Esophagus squamous epithelium (tissue), 5 donors: Measurements from ENCODE around the gene GNA14. TPM values are rescaled to one million over a fixed set of nuclear protein-coding genes. Genes with fewer than 3 reads are reported as not detected.

ENCODE experiments used
- DNase-seq: peaks from one replicate; lab custom pipeline; 2025; lab: John Stamatoyannopoulos, UW
- H3K27ac ChIP-seq, 4 donors: fragments of 200-600 bp; sonication (generic); one replicate each; pipeline ENCODE4 v1.5.1; 2016 to 2019; ENCODE audit warnings: mild to moderate bottlenecking in 1 of 4
- H3K27me3 ChIP-seq, 4 donors: fragments of 200-600 bp; sonication (generic); 1 replicate in 3 of 4; 2 replicates in 1 of 4; pipeline versions ENCODE4 v1.5.1 to v1.6.0; 2017 to 2021; ENCODE audit warnings: antibody characterized with exemption in 1 of 4
- H3K36me3 ChIP-seq, 3 donors: fragments of 200-600 bp; sonication (generic); one replicate each; pipeline ENCODE4 v1.5.1; 2016 to 2019
- H3K4me1 ChIP-seq, 3 donors: fragments of 200-600 bp; sonication (generic); one replicate each; pipeline ENCODE4 v1.5.1; 2017 to 2019
- H3K4me3 ChIP-seq, 4 donors: fragments of 200-600 bp; sonication (generic); 1 replicate in 3 of 4; 2 replicates in 1 of 4; pipeline ENCODE4 v1.5.1; 2016 to 2019; ENCODE audit warnings: mild to moderate bottlenecking in 2 of 4, moderate library complexity in 1 of 4
- H3K9me3 ChIP-seq, 3 donors: fragments of 200-600 bp; sonication (generic); one replicate each; pipeline ENCODE4 v1.5.1; 2016 to 2019
- POLR2A ChIP-seq, 4 donors: fragments of 450-650 bp; IDR thresholded peaks; one replicate each; pipeline ENCODE4 v1.6.1; 2017; ENCODE audit warnings: antibody characterized with exemption in 4 of 4, mild to moderate bottlenecking in 4 of 4, moderate library complexity in 3 of 4
- WGBS, 2 donors: methylation state at CpG; one replicate each; pipeline ENCODE4 v1.1.5; 2018; 5-methylcytosine and 5-hydroxymethylcytosine counted together
- intact Hi-C: fragments of 100-400 bp; cut with DNase I; formaldehyde crosslinking; loops from one replicate; pipeline ENCODE4 v1.15.0; 2022
- total RNA-seq, 4 donors: library from RNA; depleted of rRNA; stranded (reverse); fragments of >200 nt; gene quantifications; one replicate each; pipeline ENCODE4 v1.1.0, GENCODE V29; 2016
- TF ChIP-seq, protein P1 (sequence below), 6 experiments: fragments of 450-650 bp in 4 of 6; fragments of 200-600 bp in 2 of 6; sonication (generic) in 2 of 6; IDR thresholded peaks; one replicate each; pipeline ENCODE4 v1.5.1; 2016 to 2019; ENCODE audit warnings: antibody characterized with exemption in 6 of 6, mild to moderate bottlenecking in 4 of 6, moderate library complexity in 4 of 6
- donor health status: DM: yes; HTN: yes; CAD: no.

Gene GNA14
- total RNA-seq, 4 donors from 2014 or later, result 0.35 to 4.0 (median 2.2) TPM

DNA sequence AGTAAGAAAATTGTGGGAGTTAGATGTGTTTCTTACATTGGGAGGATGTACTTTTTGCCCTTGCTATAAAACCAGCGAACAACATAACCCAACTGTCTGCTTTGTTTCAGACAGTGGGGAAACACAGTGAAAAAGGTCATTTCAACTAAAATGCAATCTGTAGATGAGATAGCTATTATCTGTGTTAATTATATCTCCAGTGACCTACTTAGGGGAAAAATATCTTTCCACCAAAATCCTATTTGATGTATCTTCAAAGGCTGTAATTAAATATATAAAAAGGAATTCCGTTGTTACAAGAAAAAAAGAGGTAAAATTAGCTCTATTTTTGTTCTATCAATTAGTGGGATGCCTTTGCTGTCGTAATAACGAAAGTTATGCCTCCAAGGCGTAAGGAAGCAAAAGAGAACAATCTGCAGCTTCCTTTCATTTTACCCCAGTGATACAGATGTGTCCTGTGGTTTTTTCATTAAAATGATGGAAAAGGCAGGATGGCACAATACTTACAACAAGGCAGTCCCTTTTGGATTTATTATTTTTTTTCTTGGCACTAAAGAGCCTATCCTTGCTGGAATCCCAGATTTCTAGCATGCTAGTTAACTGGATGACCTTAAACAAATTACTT, 100.9 kb downstream of the GNA14 start:
- H3K27ac ChIP-seq, result no peak overlapping the region
- H3K36me3 ChIP-seq, result no peaks in the 10 kb centered on the region
- intact Hi-C loops, result no loop called here
- H3K4me3 ChIP-seq, result no peak overlapping the region
- TF ChIP-seq, protein P1, sequence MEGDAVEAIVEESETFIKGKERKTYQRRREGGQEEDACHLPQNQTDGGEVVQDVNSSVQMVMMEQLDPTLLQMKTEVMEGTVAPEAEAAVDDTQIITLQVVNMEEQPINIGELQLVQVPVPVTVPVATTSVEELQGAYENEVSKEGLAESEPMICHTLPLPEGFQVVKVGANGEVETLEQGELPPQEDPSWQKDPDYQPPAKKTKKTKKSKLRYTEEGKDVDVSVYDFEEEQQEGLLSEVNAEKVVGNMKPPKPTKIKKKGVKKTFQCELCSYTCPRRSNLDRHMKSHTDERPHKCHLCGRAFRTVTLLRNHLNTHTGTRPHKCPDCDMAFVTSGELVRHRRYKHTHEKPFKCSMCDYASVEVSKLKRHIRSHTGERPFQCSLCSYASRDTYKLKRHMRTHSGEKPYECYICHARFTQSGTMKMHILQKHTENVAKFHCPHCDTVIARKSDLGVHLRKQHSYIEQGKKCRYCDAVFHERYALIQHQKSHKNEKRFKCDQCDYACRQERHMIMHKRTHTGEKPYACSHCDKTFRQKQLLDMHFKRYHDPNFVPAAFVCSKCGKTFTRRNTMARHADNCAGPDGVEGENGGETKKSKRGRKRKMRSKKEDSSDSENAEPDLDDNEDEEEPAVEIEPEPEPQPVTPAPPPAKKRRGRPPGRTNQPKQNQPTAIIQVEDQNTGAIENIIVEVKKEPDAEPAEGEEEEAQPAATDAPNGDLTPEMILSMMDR (IDR thresholded peaks at IDR 0.05), result no peak
- TF ChIP-seq POLR2A (IDR thresholded peaks at IDR 0.05), result no peak
- no peak for DNase-seq
- peaks cover 0 to 2% (median 0%) of the 10 kb centered on the region in 3 donors for H3K9me3 ChIP-seq
- 65 to 76% methylated on average over 5 of the region's 5 CpGs for WGBS, 2 donors
- no peaks in the 10 kb centered on the region for H3K27me3 ChIP-seq
- H3K4me1 ChIP-seq, result no peaks in the 10 kb centered on the region

DNA sequence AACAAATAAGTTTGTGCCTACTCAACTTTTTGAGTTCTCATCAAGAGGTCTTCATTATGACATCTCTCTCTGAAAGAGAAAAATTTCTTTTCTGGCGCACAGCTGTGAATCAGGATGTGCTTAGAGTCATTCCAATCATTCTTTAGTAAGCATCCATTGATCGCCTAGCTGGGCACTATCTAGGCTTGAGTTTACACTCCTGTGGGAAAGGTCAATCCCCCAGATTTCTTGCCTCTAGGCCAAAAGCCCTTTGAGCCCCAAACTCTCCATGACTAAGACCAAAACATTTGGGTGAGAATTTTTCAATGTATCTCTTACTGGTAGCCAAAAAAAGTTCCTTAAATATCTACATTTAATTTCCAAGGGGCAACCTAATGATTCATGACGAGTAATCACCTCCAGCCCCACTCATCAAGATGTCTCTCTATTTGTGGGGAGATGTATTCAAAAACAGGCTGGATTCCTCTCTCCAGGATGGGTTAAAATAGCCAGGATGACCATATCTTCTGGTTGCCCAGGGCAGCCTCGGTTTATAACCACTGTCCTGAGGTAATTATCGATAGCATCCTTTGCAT, 101.7 kb downstream of the GNA14 start:
- intact Hi-C loops, result no loop called here
- no peak for DNase-seq
- peaks cover 0 to 9% (median 3%) of the 10 kb centered on the region in 3 donors for H3K9me3 ChIP-seq
- no peak overlapping the region for H3K4me3 ChIP-seq
- H3K27me3 ChIP-seq, result no peaks in the 10 kb centered on the region
- TF ChIP-seq, protein P1 (IDR thresholded peaks at IDR 0.05), result no peak
- TF ChIP-seq POLR2A (IDR thresholded peaks at IDR 0.05), result no peak
- no peak overlapping the region for H3K27ac ChIP-seq
- WGBS, 2 donors, result 76 to 85% methylated on average over 5 of the region's 5 CpGs
- no peaks in the 10 kb centered on the region for H3K36me3 ChIP-seq
- H3K4me1 ChIP-seq, result no peaks in the 10 kb centered on the region

DNA sequence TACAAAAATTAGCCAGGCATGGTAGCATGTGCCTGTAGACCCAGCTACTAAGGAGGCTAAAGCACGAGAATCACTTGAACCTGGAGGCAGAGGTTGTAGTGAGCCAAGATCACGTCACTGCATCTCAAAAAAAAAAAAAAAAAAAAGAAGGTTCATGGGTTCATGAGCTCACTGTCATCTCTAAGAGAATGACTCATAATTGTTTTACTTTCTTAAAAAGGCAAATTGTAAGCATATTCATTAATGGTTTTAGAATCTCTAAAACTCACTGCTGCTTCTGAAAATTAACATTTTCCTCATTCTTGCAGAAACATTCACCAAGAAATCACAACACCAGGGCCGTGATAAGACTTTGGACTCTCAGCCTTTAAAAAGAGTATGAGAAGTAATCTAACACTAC, 103.6 kb downstream of the GNA14 start:
- intact Hi-C loops, result no loop called here
- Histone ChIP-seq H3K27ac (no peak overlapping the region), H3K4me1 (no peaks in the 10 kb centered on the region), H3K9me3 (peaks cover 0 to 15% (median 14%) of the 10 kb centered on the region in 3 donors), H3K4me3 (no peak overlapping the region), H3K36me3 (no peaks in the 10 kb centered on the region), H3K27me3 (no peaks in the 10 kb centered on the region)
- 38 to 44% methylated on average over 3 of the region's 3 CpGs for WGBS, 2 donors
- no peak for DNase-seq
- TF ChIP-seq POLR2A (IDR thresholded peaks at IDR 0.05), result no peak
- TF ChIP-seq, protein P1 (IDR thresholded peaks at IDR 0.05), result no peak

DNA sequence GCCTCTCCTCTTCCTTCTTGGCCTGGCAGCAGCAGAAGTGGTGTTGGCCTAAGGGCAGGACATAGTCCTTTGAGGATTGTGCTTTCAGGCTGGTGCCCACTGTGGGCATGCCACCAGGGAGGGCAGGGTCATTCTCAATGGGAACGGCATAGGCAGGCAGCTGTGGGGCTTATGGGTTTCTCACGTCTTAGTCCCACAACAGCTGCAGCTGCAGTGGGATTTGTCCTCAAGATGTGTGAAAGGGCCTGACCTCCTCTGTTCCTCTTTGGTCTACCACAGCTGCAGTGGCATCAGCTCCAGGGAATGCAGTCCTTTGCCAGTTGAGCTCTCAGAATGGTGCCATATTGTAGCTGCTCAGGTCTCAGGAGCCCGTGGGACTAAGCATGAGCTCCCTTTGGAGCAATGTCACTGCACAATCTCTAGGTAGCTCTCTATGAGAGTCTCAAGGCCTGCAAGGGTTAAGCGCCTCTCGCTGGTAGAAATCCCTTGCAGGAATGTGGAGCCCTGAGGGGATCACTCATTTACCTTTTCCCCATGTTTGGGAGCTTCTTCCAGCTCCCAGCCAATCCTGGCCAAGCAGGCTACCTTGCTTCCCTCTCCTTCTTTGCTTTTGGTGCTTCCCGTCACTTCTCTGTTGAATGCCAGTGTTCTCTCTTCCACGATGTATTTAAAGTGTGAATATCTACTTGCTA, 104.8 kb downstream of the GNA14 start:
- peaks cover 0 to 15% (median 14%) of the 10 kb centered on the region in 3 donors for H3K9me3 ChIP-seq
- DNase-seq, result no peak
- no peaks in the 10 kb centered on the region for H3K4me1 ChIP-seq
- TF ChIP-seq POLR2A (IDR thresholded peaks at IDR 0.05), result no peak
- TF ChIP-seq, protein P1 (IDR thresholded peaks at IDR 0.05), result no peak
- H3K27me3 ChIP-seq, result no peaks in the 10 kb centered on the region
- H3K36me3 ChIP-seq, result no peaks in the 10 kb centered on the region
- no peak overlapping the region for H3K27ac ChIP-seq
- H3K4me3 ChIP-seq, result no peak overlapping the region
- intact Hi-C loops, result no loop called here
- 75 to 85% methylated on average over 5 of the region's 7 CpGs for WGBS, 2 donors

DNA sequence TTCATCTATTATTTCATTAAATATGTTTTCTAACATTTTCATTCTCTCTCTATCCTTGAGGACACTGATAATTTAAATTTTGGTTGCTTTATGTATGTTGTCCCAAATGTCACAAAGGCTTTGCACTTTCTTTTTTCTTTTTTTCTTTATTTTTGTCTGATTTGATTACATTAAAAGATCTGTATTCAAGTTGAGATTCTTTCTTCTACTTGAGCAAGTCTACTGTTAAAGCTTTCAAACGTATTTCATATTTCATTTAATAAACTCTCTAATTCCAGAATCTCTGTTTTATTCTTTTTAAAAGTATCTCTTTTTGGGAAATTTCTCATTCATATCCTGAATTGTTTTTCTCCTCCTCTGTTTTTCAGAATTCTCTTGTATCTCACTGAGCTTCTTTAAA, 106.5 kb downstream of the GNA14 start:
- intact Hi-C loops, result no loop called here
- no peaks in the 10 kb centered on the region for H3K4me1 ChIP-seq
- peaks cover 0 to 15% (median 14%) of the 10 kb centered on the region in 3 donors for H3K9me3 ChIP-seq
- H3K27me3 ChIP-seq, result no peaks in the 10 kb centered on the region
- H3K4me3 ChIP-seq, result no peak overlapping the region
- DNase-seq, result no peak
- no peaks in the 10 kb centered on the region for H3K36me3 ChIP-seq
- TF ChIP-seq, protein P1 (IDR thresholded peaks at IDR 0.05), result no peak
- no peak for TF ChIP-seq POLR2A (IDR thresholded peaks at IDR 0.05)
- no peak overlapping the region for H3K27ac ChIP-seq
- WGBS, 2 donors, result 62 to 74% methylated on average over 1 of the region's 1 CpG
